GM23338 (cell line): ENCODE measurements around the gene TBC1D5. TPM values are rescaled to one million over a fixed set of nuclear protein-coding genes. Genes with fewer than 3 reads are reported as not detected.

ENCODE experiments used
- ATAC-seq: fragments of 200-7000 bp; cut with Tn5 transposase; 3 replicates; pipeline ENCODE4 v1.9.1; 2020
- DNase-seq: peaks from one replicate; pipeline ENCODE4 v3.0.0-alpha.2; 2015; ENCODE audit warnings: low spot score
- H2AFZ ChIP-seq: fragments of 200-600 bp; sonication (generic); 2 replicates; pipeline ENCODE4 v1.8.0; 2016; ENCODE audit warnings: antibody characterized with exemption, mild to moderate bottlenecking, moderate library complexity
- H3F3A ChIP-seq: fragments of 200-600 bp; sonication (generic); replicated peaks from 2 replicates; pipeline ENCODE4 v1.8.0; 2017; ENCODE audit warnings: antibody characterized with exemption, mixed run types, low read depth
- H3K27ac ChIP-seq: fragments of 200-600 bp; sonication (generic); 2 replicates; pipeline ENCODE4 v1.6.1; 2016; ENCODE audit warnings: low read depth
- H3K27me3 ChIP-seq: fragments of 200-600 bp; sonication (generic); 2 replicates; pipeline ENCODE4 v1.8.0; 2016; ENCODE audit warnings: mild to moderate bottlenecking, mixed run types, moderate library complexity; ENCODE audit not compliant: insufficient read depth
- H3K36me3 ChIP-seq: fragments of 200-600 bp; sonication (generic); 2 replicates; pipeline ENCODE4 v1.8.0; 2016; ENCODE audit warnings: mild to moderate bottlenecking; ENCODE audit not compliant: insufficient read depth
- H3K4me1 ChIP-seq: fragments of 200-600 bp; sonication (generic); 2 replicates; pipeline ENCODE4 v1.8.0; 2016; ENCODE audit warnings: mild to moderate bottlenecking, moderate library complexity; ENCODE audit not compliant: insufficient read depth
- H3K4me2 ChIP-seq: fragments of 200-600 bp; sonication (generic); 2 replicates; pipeline ENCODE4 v1.7.1; 2017; ENCODE audit warnings: mixed run types
- H3K4me3 ChIP-seq: fragments of 200-600 bp; sonication (generic); 2 replicates; pipeline ENCODE4 v1.6.1; 2016; ENCODE audit warnings: mixed run types
- H3K79me2 ChIP-seq: fragments of 200-600 bp; sonication (generic); replicated peaks from 2 replicates; pipeline ENCODE4 v1.8.0; 2017; ENCODE audit warnings: mild to moderate bottlenecking; ENCODE audit not compliant: insufficient read depth
- H3K9me2 ChIP-seq: fragments of 200-600 bp; sonication (generic); 2 replicates; pipeline ENCODE4 v1.8.0; 2017; ENCODE audit not compliant: insufficient read depth
- H4K20me1 ChIP-seq: fragments of 200-600 bp; sonication (generic); replicated peaks from 2 replicates; pipeline ENCODE4 v1.8.0; 2017; ENCODE audit warnings: mild to moderate bottlenecking; ENCODE audit not compliant: insufficient read depth
- H3K27ac Mint-ChIP-seq: 2 replicates; pipeline ENCODE4 v1.8.0; 2020; ENCODE audit warnings: inconsistent platforms, mild to moderate bottlenecking, moderate library complexity, mixed read lengths
- H3K27me3 Mint-ChIP-seq: 3 replicates; pipeline ENCODE4 v1.8.0; 2022; ENCODE audit warnings: low read depth, mild to moderate bottlenecking, moderate library complexity, mixed read lengths, inconsistent platforms; ENCODE audit not compliant: insufficient read depth, poor library complexity
- H3K36me3 Mint-ChIP-seq: 3 replicates; pipeline ENCODE4 v1.8.0; 2021; ENCODE audit warnings: low read depth, mild to moderate bottlenecking, inconsistent platforms, moderate library complexity, mixed read lengths
- H3K4me1 Mint-ChIP-seq: 3 replicates; pipeline ENCODE4 v1.8.0; 2020; ENCODE audit warnings: mild to moderate bottlenecking, inconsistent platforms, mixed read lengths
- H3K4me3 Mint-ChIP-seq: 3 replicates; pipeline ENCODE4 v1.8.0; 2021; ENCODE audit warnings: moderate library complexity, mild to moderate bottlenecking, inconsistent platforms, mixed read lengths
- H3K9me3 Mint-ChIP-seq: 3 replicates; pipeline ENCODE4 v1.8.0; 2020; ENCODE audit warnings: moderate library complexity, mild to moderate bottlenecking, inconsistent platforms, mixed read lengths
- CREB1 ChIP-seq: fragments of 250-450 bp; sonication (Bioruptor Pico); IDR thresholded peaks from 2 replicates; pipeline ENCODE4 v1.5.0; 2020; ENCODE audit warnings: low read depth, mild to moderate bottlenecking, moderate library complexity
- ETS1 ChIP-seq: IDR thresholded peaks from 2 replicates; pipeline ENCODE4 v1.6.1; 2016; ENCODE audit warnings: antibody characterized with exemption
- EZH2 ChIP-seq: fragments of 200-600 bp; sonication (generic); IDR thresholded peaks from one replicate; pipeline ENCODE4 v1.8.0; 2017; ENCODE audit warnings: antibody characterized with exemption, mild to moderate bottlenecking, low read depth; ENCODE audit not compliant: unreplicated experiment
- EZH2phosphoT487 ChIP-seq: fragments of 200-600 bp; sonication (generic); IDR thresholded peaks from one replicate; pipeline ENCODE4 v1.8.1; 2018; ENCODE audit warnings: antibody characterized with exemption; ENCODE audit not compliant: unreplicated experiment
- JUNB ChIP-seq: IDR thresholded peaks from one replicate; pipeline ENCODE4 v1.6.1; 2016; ENCODE audit warnings: antibody characterized with exemption; ENCODE audit not compliant: unreplicated experiment
- NANOG ChIP-seq: IDR thresholded peaks from 2 replicates; pipeline ENCODE4 v1.6.1; 2016; ENCODE audit warnings: antibody characterized with exemption, borderline replicate concordance
- POLR2AphosphoS5 ChIP-seq: IDR thresholded peaks from 2 replicates; pipeline ENCODE4 v1.6.1; 2016; ENCODE audit warnings: antibody characterized with exemption, low read depth
- REST ChIP-seq: IDR thresholded peaks from one replicate; pipeline ENCODE4 v1.6.1; 2018; ENCODE audit warnings: antibody characterized with exemption; ENCODE audit not compliant: unreplicated experiment
- STAT1 ChIP-seq: IDR thresholded peaks from one replicate; pipeline ENCODE4 v1.6.1; 2016; ENCODE audit warnings: antibody characterized with exemption; ENCODE audit not compliant: unreplicated experiment
- ZNF114 ChIP-seq: fragments of 250-450 bp; sonication (Bioruptor Pico); IDR thresholded peaks from 2 replicates; pipeline ENCODE4 v1.5.0; 2020; ENCODE audit warnings: mild to moderate bottlenecking, moderate library complexity
- ZNF331 ChIP-seq: fragments of 250-450 bp; sonication (Bioruptor Pico); IDR thresholded peaks from 2 replicates; pipeline ENCODE4 v1.5.0; 2020; ENCODE audit warnings: low read depth, mild to moderate bottlenecking, moderate library complexity
- ZNF462 ChIP-seq: fragments of 250-450 bp; sonication (Bioruptor Pico); IDR thresholded peaks from 2 replicates; pipeline ENCODE4 v1.5.0; 2020; ENCODE audit warnings: mild to moderate bottlenecking, moderate library complexity
- polyA plus RNA-seq: library from polyadenylated mRNA; unstranded; fragments of >200 nt; fragmentation: Nextera tagmentation; extraction: Ambion mirVana; gene quantifications from 2 replicates; pipeline ENCODE4 v1.2.1, GENCODE V29; 2016
- total RNA-seq: library from RNA; depleted of rRNA; stranded (reverse); fragments of >200 nt; shearing (Covaris generic); gene quantifications from 2 replicates; pipeline ENCODE4 v1.2.3, GENCODE V29; 2014

Gene TBC1D5
- total and polyA plus RNA-seq, 2 experiments from 2014 or later, result 21.8 to 48.1 TPM

- Mint-ChIP-seq H3K4me1 (no peaks in the 10 kb centered on the region), H3K27me3 (no peaks in the 10 kb centered on the region), H3K36me3 (peaks cover 19% of the 10 kb centered on the region), H3K27ac (no peak overlapping the region), H3K4me3 (no peak overlapping the region), H3K9me3 (peaks cover 18% of the 10 kb centered on the region)
- Histone ChIP-seq H3K4me1 (no peaks in the 10 kb centered on the region), H3K4me2 (no peak overlapping the region), H3K79me2 (peaks cover 4% of the 10 kb centered on the region; the same call in 1 of the 2 replicates), H3F3A (no peaks in the 10 kb centered on the region), H3K27me3 (no peaks in the 10 kb centered on the region), H3K4me3 (no peak overlapping the region), H2AFZ (no peak overlapping the region), H3K27ac (no peak overlapping the region), H4K20me1 (no peaks in the 10 kb centered on the region), H3K36me3 (no peaks in the 10 kb centered on the region), H3K9me2 (no peaks in the 10 kb centered on the region)
- TF ChIP-seq ETS1, result no peak
- TF ChIP-seq POLR2AphosphoS5, result no peak
- no peak for TF ChIP-seq STAT1
- no peak for TF ChIP-seq NANOG
- TF ChIP-seq ZNF462 (CRISPR knock-in tag), result no peak
- TF ChIP-seq ZNF114 (CRISPR knock-in tag), result no peak
- TF ChIP-seq EZH2phosphoT487, result no peak
- no peak for TF ChIP-seq JUNB
- TF ChIP-seq REST, result no peak
- TF ChIP-seq CREB1 (CRISPR knock-in tag), result no peak
- TF ChIP-seq EZH2, result no peak
- TF ChIP-seq ZNF331 (CRISPR knock-in tag), result no peak
- DNase-seq (no peak), ATAC-seq (no peak)
Observed at GRCh38 chr3:17709236-17709810, 33.1 kb downstream of the TBC1D5 start.
